ENCODE data around the gene HRK.

GRCh38 chr12:116837097-116837496, 44.1 kb downstream of the HRK start:
- no peak for TF ChIP-seq CTCF (conservative IDR thresholded peaks at IDR 0.05)
- TF ChIP-seq ZFX (IDR thresholded peaks at IDR 0.05), result no peak

Measured in C4-2B (cell line).